ENCODE data around the gene MAJIN. TPM values are rescaled to one million over a fixed set of nuclear protein-coding genes. Genes with fewer than 3 reads are reported as not detected.

Gene MAJIN
- total and polyA plus RNA-seq, 10 of the 15 experiments (the other 5 are each of a cell fraction or from before 2014, with no cell fraction given), result 0.10 TPM; not detected in 9

DNA sequence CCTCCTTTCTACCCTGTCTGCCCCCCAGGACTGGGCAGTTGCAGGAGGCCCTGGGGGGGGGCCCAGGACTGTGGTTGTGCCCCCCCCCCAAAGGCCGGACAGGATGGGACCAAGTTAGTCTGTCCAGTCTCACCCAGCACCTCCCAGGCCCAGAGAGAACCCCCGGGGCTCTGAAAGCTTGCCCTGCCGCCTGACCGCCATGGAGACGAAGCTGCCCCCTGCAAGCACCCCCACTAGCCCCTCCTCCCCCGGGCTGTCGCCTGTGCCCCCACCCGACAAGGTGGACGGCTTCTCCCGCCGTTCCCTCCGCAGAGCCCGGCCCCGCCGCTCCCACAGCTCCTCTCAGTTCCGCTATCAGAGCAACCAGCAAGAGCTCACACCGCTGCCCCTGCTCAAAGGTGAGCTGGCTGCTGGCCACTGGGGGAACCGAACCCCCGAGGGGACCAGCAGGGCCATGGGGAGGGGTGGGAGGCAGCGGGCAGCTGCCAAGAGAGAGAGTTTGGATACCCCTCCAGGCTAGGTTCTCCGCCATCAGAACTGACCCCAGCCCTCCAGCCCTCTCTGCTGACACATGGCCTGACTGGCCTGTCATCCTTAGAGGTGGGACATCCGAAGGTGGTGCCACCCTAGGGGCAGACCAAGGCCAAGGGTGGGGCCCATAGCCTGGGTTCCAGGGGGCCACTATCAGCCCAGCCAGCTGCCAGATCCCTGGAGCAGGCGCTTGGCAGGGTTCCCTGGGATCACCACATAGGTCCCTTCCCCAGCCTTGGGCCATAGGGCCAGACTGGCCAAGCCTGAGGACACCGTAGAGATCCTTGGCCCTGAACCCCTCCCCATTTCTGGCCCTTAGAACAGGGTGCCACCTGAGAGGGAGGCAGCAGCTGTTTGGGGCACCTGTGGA, 46.1 kb downstream of the MAJIN start:
- DNase-seq (ENCODE audit: low read depth, low spot score), result no peak
- Histone ChIP-seq H3K36me3 (ENCODE audit: control insufficient read depth in 2 of 2, insufficient read depth in 2 of 2, low read length in 1 of 2) (no peaks in the 10 kb centered on the region; a peak in 1 of 4 replicates), H2AFZ (ENCODE audit: control insufficient read depth, low read depth, low read length) (no peak overlapping the region), H3K4me1 (ENCODE audit: control insufficient read depth, insufficient read depth, low read length) (peaks cover 5% of the 10 kb centered on the region), H3K27me3 (replicated peaks in 1 of 2; ENCODE audit: control insufficient read depth in 2 of 2, insufficient read depth in 2 of 2, low read length in 1 of 2) (no peaks in the 10 kb centered on the region), H3K79me2 (ENCODE audit: control insufficient read depth, insufficient read depth, low read length) (no peaks in the 10 kb centered on the region), H3K9me3 (replicated peaks; ENCODE audit: control insufficient read depth, insufficient read depth, low read length) (no peaks in the 10 kb centered on the region), H3K4me3 (peak overlapping the region; percentile 66), H3K9ac (ENCODE audit: control insufficient read depth, insufficient read depth, low read length) (peak overlapping the region; percentile 83), H4K20me1 (ENCODE audit: control insufficient read depth, insufficient read depth) (no peaks in the 10 kb centered on the region), H3K27ac (ENCODE audit: control insufficient read depth, insufficient read depth) (no peak overlapping the region), H3K4me2 (ENCODE audit: control insufficient read depth, insufficient read depth) (peak overlapping the region; percentile 100)
- TF ChIP-seq KAT2A (conservative IDR thresholded peaks at IDR 0.05; ENCODE audit: control insufficient read depth, low read depth, low read length), result no peak
- TF ChIP-seq MEF2A (IDR thresholded peaks at IDR 0.05; ENCODE audit: insufficient read depth, low read depth, low read length), result no peak
- no peak for FAIRE-seq
- POLR2A ChIA-PET, result interaction anchor here (1.5 kb wide), 1 partner anchor 78 kb away, joined by 4 read pairs; no protein-coding TSS in a partner anchor
- CTCF ChIA-PET, result interaction anchor here (1.3 kb wide), 1 partner anchor 78 kb away, joined by 4 read pairs; no protein-coding TSS in a partner anchor
- in situ Hi-C loops (cut with MboI) (no loop called here), intact Hi-C loops (cut with micrococcal nuclease; ENCODE audit: unreplicated experiment) (no loop called here)
- no peak for ATAC-seq
- SMC1A ChIA-PET (ENCODE audit: uncharacterized antibody, unreplicated experiment), result interaction anchor here (1.4 kb wide), 1 partner anchor 25 kb away, joined by 4 read pairs; no protein-coding TSS in a partner anchor
- RAD21 ChIA-PET (ENCODE audit: unreplicated experiment), result interaction anchor here (2.0 kb wide), 1 partner anchor 78 kb away, joined by 8 read pairs; no protein-coding TSS in a partner anchor
- BruUV-seq (replicated peaks), result no TSS peak
- 61% methylated on average over 13 of the region's 24 CpGs for WGBS (ENCODE audit: insufficient coverage, insufficient replicate concordance, low lambda C conversion rate, missing lambda C conversion rate)

DNA sequence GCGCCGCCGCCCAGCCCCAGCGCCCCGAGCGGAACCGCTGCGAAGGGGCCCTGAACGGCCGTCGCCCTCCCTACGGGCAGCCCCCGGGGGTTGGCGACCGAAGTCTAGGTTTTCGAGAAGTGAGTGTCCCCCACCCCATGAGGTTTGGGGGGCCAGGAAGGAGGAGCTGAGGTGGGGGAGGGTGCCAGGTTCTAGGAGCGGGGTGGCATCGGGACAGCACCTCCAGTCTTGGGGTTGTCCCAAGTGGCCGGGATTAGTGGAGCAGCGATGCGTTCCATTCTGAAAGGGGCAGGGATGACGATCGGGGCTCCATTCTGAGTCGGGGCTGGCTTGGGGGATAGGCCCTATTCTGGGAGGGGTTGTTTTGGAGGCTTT, 47.0 kb downstream of the MAJIN start:
- CTCF ChIA-PET, result interaction anchor here (0.8 to 1.3 kb wide), 5 partner anchors 24 to 191 kb away, joined by 3 to 4 read pairs (median 3); partner anchors contain the start of gene TM7SF2
- no peak for DNase-seq (ENCODE audit: low read depth, low spot score)
- in situ Hi-C loops (cut with MboI) (no loop called here), intact Hi-C loops (cut with micrococcal nuclease; ENCODE audit: unreplicated experiment) (no loop called here)
- H3K9ac ChIP-seq (ENCODE audit: control insufficient read depth, insufficient read depth, low read length), result peak overlapping the region; percentile 83
- peak overlapping the region; percentile 100 for H3K4me2 ChIP-seq (ENCODE audit: control insufficient read depth, insufficient read depth)
- peak overlapping the region; percentile 100 for H2AFZ ChIP-seq (ENCODE audit: control insufficient read depth, low read depth, low read length)
- H3K79me2 ChIP-seq (ENCODE audit: control insufficient read depth, insufficient read depth, low read length), result no peaks in the 10 kb centered on the region
- FAIRE-seq, result no peak
- H3K4me1 ChIP-seq (ENCODE audit: control insufficient read depth, insufficient read depth, low read length), result peaks cover 5% of the 10 kb centered on the region
- TF ChIP-seq SMARCA5 (IDR thresholded peaks at IDR 0.05), result 0 out of 2 replicates have a peak, but pooled peaks have one; percentile 1
- no peak for TF ChIP-seq STAT1 (conservative IDR thresholded peaks at IDR 0.05)
- 0 out of 2 replicates have a peak, but pooled peaks have one; percentile 15 for TF ChIP-seq GATAD2B (conservative IDR thresholded peaks at IDR 0.05; ENCODE audit: low read depth)
- peak overlapping the region; percentile 66 for H3K4me3 ChIP-seq
- SMC1A ChIA-PET (ENCODE audit: uncharacterized antibody, unreplicated experiment), result interaction anchor here (0.9 to 1.4 kb wide), 3 partner anchors 24 to 77 kb away, joined by 3 to 6 read pairs (median 4); no protein-coding TSS in a partner anchor
- no TSS peak for BruUV-seq (replicated peaks)
- RAD21 ChIA-PET (ENCODE audit: unreplicated experiment), result interaction anchor here (0.5 to 2.0 kb wide), 4 partner anchors 9 to 338 kb away, joined by 3 to 8 read pairs (median 3); partner anchors contain the start of gene ARL2
- H3K27me3 ChIP-seq (replicated peaks in 1 of 2; ENCODE audit: control insufficient read depth in 2 of 2, insufficient read depth in 2 of 2, low read length in 1 of 2), result no peaks in the 10 kb centered on the region
- H3K36me3 ChIP-seq (ENCODE audit: control insufficient read depth in 2 of 2, insufficient read depth in 2 of 2, low read length in 1 of 2), result no peaks in the 10 kb centered on the region; a peak in 1 of 4 replicates
- H4K20me1 ChIP-seq (ENCODE audit: control insufficient read depth, insufficient read depth), result no peaks in the 10 kb centered on the region
- POLR2A ChIA-PET, result interaction anchor here (0.6 to 1.5 kb wide), 5 partner anchors 13 to 187 kb away, joined by 3 to 4 read pairs (median 3); partner anchors contain the start of genes SF1 and TM7SF2
- WGBS (ENCODE audit: insufficient coverage, insufficient replicate concordance, low lambda C conversion rate, missing lambda C conversion rate), result 4% methylated on average over 24 of the region's 24 CpGs
- peak; percentile 4; the same call in 1 of the 3 replicates for ATAC-seq
- no peak overlapping the region for H3K27ac ChIP-seq (ENCODE audit: control insufficient read depth, insufficient read depth)
- no peaks in the 10 kb centered on the region for H3K9me3 ChIP-seq (replicated peaks; ENCODE audit: control insufficient read depth, insufficient read depth, low read length)
